IMR-90 (cell line): ENCODE results near the gene TAX1BP1. TPM values are rescaled to one million over a fixed set of nuclear protein-coding genes. Genes with fewer than 3 reads are reported as not detected.

ENCODE experiments used
- ATAC-seq: fragments of 200-7000 bp; cut with Tn5 transposase; 2 replicates; pipeline ENCODE4 v1.9.1; 2020; ENCODE audit warnings: low read depth, mild to moderate bottlenecking, moderate library complexity
- BruUV-seq: library from RNA; stranded (reverse); fragments of 400-500 nt; replicated peaks from 2 replicates; lab custom pipeline; 2021; lab: Mats Ljungman, UMichigan
- CTCF ChIA-PET: fragments of 300-600 bp; formaldehyde crosslinking; extraction: SDS; loops from one replicate; lab custom pipeline; 2021; ENCODE audit warnings: antibody characterized with exemption; lab: Yijun Ruan, JAX
- POLR2A ChIA-PET: fragments of 300-600 bp; sonication (Branson Sonifier 250); formaldehyde crosslinking; loops from one replicate; lab custom pipeline; 2022; ENCODE audit warnings: antibody characterized with exemption; ENCODE audit not compliant: unreplicated experiment; lab: Charles Lee
- DNase-seq: peaks from one replicate; pipeline ENCODE4 v3.0.0; 2013
- H2AFZ ChIP-seq: replicated peaks from 2 replicates; pipeline ENCODE3; 2013; ENCODE audit warnings: low read length, mild to moderate bottlenecking; ENCODE audit not compliant: poor library complexity
- H2AK5ac ChIP-seq: 2 replicates; pipeline ENCODE4 v1.6.1; 2013; ENCODE audit warnings: low read depth, low read length, inconsistent platforms
- H2AK9ac ChIP-seq: replicated peaks from 2 replicates; pipeline ENCODE3; 2013; ENCODE audit warnings: mild to moderate bottlenecking, low read depth, low read length, moderate library complexity; ENCODE audit not compliant: poor library complexity
- H2BK120ac ChIP-seq: 2 replicates; pipeline ENCODE4 v1.6.1; 2013; ENCODE audit warnings: low read depth, low read length, inconsistent platforms
- H2BK15ac ChIP-seq: 3 replicates; pipeline ENCODE4 v1.6.1; 2013; ENCODE audit warnings: low read depth, low read length, inconsistent platforms
- H2BK20ac ChIP-seq: 2 replicates; pipeline ENCODE4 v1.6.1; 2013; ENCODE audit warnings: low read depth, mild to moderate bottlenecking, inconsistent platforms, low read length, moderate library complexity
- H2BK5ac ChIP-seq: 2 replicates; pipeline ENCODE4 v1.6.1; 2013; ENCODE audit warnings: mild to moderate bottlenecking, low read depth, low read length, inconsistent platforms; ENCODE audit not compliant: poor library complexity, severe bottlenecking
- H3K14ac ChIP-seq: replicated peaks from 2 replicates; pipeline ENCODE4 v1.6.1; 2013; ENCODE audit warnings: low read depth, low read length, inconsistent platforms
- H3K18ac ChIP-seq: 2 replicates; pipeline ENCODE4 v1.6.1; 2013; ENCODE audit warnings: low read depth, low read length, control low read depth
- H3K23ac ChIP-seq: 2 replicates; pipeline ENCODE4 v1.6.1; 2013; ENCODE audit warnings: low read depth, low read length, inconsistent platforms
- H3K27ac ChIP-seq: 2 replicates; pipeline ENCODE4 v1.5.1; 2013; ENCODE audit warnings: mild to moderate bottlenecking, control low read depth, low read length; ENCODE audit not compliant: insufficient read depth
- H3K27me3 ChIP-seq: 2 replicates; pipeline ENCODE4 v1.6.1; 2013; ENCODE audit warnings: low read length; ENCODE audit not compliant: control insufficient read depth, insufficient read depth
- H3K36me3 ChIP-seq: 2 replicates; pipeline ENCODE4 v1.6.1; 2013; ENCODE audit warnings: low read length, mixed read lengths; ENCODE audit not compliant: control insufficient read depth, insufficient read depth
- H3K4ac ChIP-seq: 2 replicates; pipeline ENCODE4 v1.6.1; 2013; ENCODE audit warnings: low read depth, low read length, inconsistent platforms
- H3K4me1 ChIP-seq: 2 replicates; pipeline ENCODE4 v1.6.1; 2013; ENCODE audit warnings: low read length, mixed read lengths; ENCODE audit not compliant: control insufficient read depth, insufficient read depth
- H3K4me2 ChIP-seq: 2 replicates; pipeline ENCODE4 v1.6.1; 2013; ENCODE audit warnings: low read depth, mild to moderate bottlenecking, control low read depth, low read length, moderate library complexity
- H3K4me3 ChIP-seq: 2 replicates; pipeline ENCODE4 v1.5.1; 2013; ENCODE audit warnings: low read depth, mild to moderate bottlenecking, control low read depth, low read length, moderate library complexity; ENCODE audit not compliant: insufficient read depth
- H3K56ac ChIP-seq: 2 replicates; pipeline ENCODE4 v1.6.1; 2013; ENCODE audit warnings: low read length, inconsistent platforms; ENCODE audit not compliant: insufficient read depth; ENCODE audit errors: extremely low read depth
- H3K79me1 ChIP-seq, 2 experiments: 2 replicates each; pipeline ENCODE4 v1.6.1; 2013; ENCODE audit warnings: low read length in 2 of 2, inconsistent platforms in 1 of 2, low read depth in 1 of 2
- H3K9ac ChIP-seq: 2 replicates; pipeline ENCODE4 v1.6.1; 2013; ENCODE audit warnings: low read depth, low read length, control low read depth
- H3K9me1 ChIP-seq: 2 replicates; pipeline ENCODE4 v1.6.1; 2013; ENCODE audit warnings: low read length, inconsistent platforms; ENCODE audit not compliant: insufficient read depth
- H3K9me3 ChIP-seq: 2 replicates; pipeline ENCODE4 v1.6.1; 2013; ENCODE audit warnings: low read length; ENCODE audit not compliant: control insufficient read depth, insufficient read depth
- H4K20me1 ChIP-seq: 2 replicates; pipeline ENCODE4 v1.6.1; 2013; ENCODE audit warnings: low read length, inconsistent platforms; ENCODE audit not compliant: insufficient read depth
- H4K5ac ChIP-seq: 2 replicates; pipeline ENCODE4 v1.6.1; 2013; ENCODE audit warnings: mild to moderate bottlenecking, low read depth, low read length, control low read depth
- H4K8ac ChIP-seq, 2 experiments: 2 replicates each; pipeline ENCODE4 v1.6.1; 2013; ENCODE audit warnings: low read depth in 2 of 2, low read length in 2 of 2, control low read depth in 1 of 2, inconsistent platforms in 1 of 2
- H4K91ac ChIP-seq: 2 replicates; pipeline ENCODE4 v1.6.1; 2013; ENCODE audit warnings: low read depth, low read length, inconsistent platforms; ENCODE audit not compliant: insufficient read depth
- BHLHE40 ChIP-seq: fragments of 150-350 bp; IDR thresholded peaks from 2 replicates; pipeline ENCODE4 v1.6.1; 2016; ENCODE audit warnings: mild to moderate bottlenecking, low read depth, low read length
- CEBPB ChIP-seq: IDR thresholded peaks from 2 replicates; pipeline ENCODE4 v1.6.1; 2012; ENCODE audit warnings: low read depth, low read length, improper control_type of control experiment
- CHD1 ChIP-seq: IDR thresholded peaks from 2 replicates; pipeline ENCODE4 v1.6.1; 2012; ENCODE audit warnings: low read depth, low read length, improper control_type of control experiment
- CTCF ChIP-seq: conservative IDR thresholded peaks from 2 replicates; pipeline ENCODE4 v1.5.1; 2012; ENCODE audit warnings: mild to moderate bottlenecking, low read depth, low read length, improper control_type of control experiment
- ELK1 ChIP-seq: fragments of 150-350 bp; IDR thresholded peaks from 2 replicates; pipeline ENCODE4 v1.6.1; 2016; ENCODE audit warnings: low read depth, mild to moderate bottlenecking, low read length, moderate library complexity, borderline replicate concordance
- FOS ChIP-seq: fragments of 150-350 bp; IDR thresholded peaks from 2 replicates; pipeline ENCODE4 v1.6.1; 2016; ENCODE audit warnings: low read depth, low read length
- MAFK ChIP-seq: IDR thresholded peaks from 2 replicates; pipeline ENCODE4 v1.6.1; 2012; ENCODE audit warnings: low read depth, low read length, improper control_type of control experiment
- MAZ ChIP-seq: IDR thresholded peaks from 2 replicates; pipeline ENCODE4 v1.6.1; 2012; ENCODE audit warnings: low read depth, mild to moderate bottlenecking, low read length, improper control_type of control experiment, moderate library complexity, borderline replicate concordance
- MXI1 ChIP-seq: IDR thresholded peaks from 2 replicates; pipeline ENCODE4 v1.6.1; 2012; ENCODE audit warnings: low read depth, mild to moderate bottlenecking, low read length, moderate library complexity, borderline replicate concordance
- NFE2L2 ChIP-seq: fragments of 150-350 bp; IDR thresholded peaks from 2 replicates; pipeline ENCODE4 v1.6.1; 2016; ENCODE audit warnings: low read depth, mild to moderate bottlenecking, low read length
- POLR2A ChIP-seq: IDR thresholded peaks from 2 replicates; pipeline ENCODE4 v1.6.1; 2012; ENCODE audit warnings: mild to moderate bottlenecking, low read depth, low read length
- RAD21 ChIP-seq: IDR thresholded peaks from 2 replicates; pipeline ENCODE4 v1.6.1; 2012; ENCODE audit warnings: low read length, improper control_type of control experiment
- RCOR1 ChIP-seq: IDR thresholded peaks from 2 replicates; pipeline ENCODE4 v1.6.1; 2012; ENCODE audit warnings: mild to moderate bottlenecking, low read length, improper control_type of control experiment; ENCODE audit not compliant: insufficient replicate concordance
- RFX5 ChIP-seq: IDR thresholded peaks from 2 replicates; pipeline ENCODE4 v1.8.0; 2012; ENCODE audit warnings: low read depth, mild to moderate bottlenecking, low read length, moderate library complexity
- SMC3 ChIP-seq: fragments of 150-350 bp; IDR thresholded peaks from 2 replicates; pipeline ENCODE4 v1.6.1; 2016; ENCODE audit warnings: low read depth, mild to moderate bottlenecking, antibody characterized with exemption, low read length, moderate library complexity
- USF2 ChIP-seq: fragments of 150-350 bp; IDR thresholded peaks from 2 replicates; pipeline ENCODE4 v1.6.1; 2017; ENCODE audit warnings: mild to moderate bottlenecking, antibody characterized with exemption, low read length, low read depth
- WGBS, 2 experiments: methylation state at CpG; one replicate each; pipeline versions ENCODE4 v1.1.5 to v1.1.7; 2013; ENCODE audit warnings: missing lambda C conversion rate in 2 of 2; ENCODE audit not compliant: insufficient read length in 1 of 2; ENCODE audit errors: extremely low coverage in 2 of 2; 5-methylcytosine and 5-hydroxymethylcytosine counted together
- dilution Hi-C: fragments of 300-500 bp; cut with HindIII; formaldehyde crosslinking; loops from one replicate; pipeline ENCODE4 v1.14.3; 2018; ENCODE audit warnings: low sequenced_read_pairs; ENCODE audit not compliant: unreplicated experiment
- in situ Hi-C: fragments of 300-500 bp; cut with MboI; formaldehyde crosslinking; loops from 3 replicates; pipeline ENCODE4 v1.14.3; 2019; ENCODE audit warnings: low sequenced_read_pairs, inconsistent platforms, mixed read lengths
- intact Hi-C: fragments of 100-400 bp; cut with micrococcal nuclease; formaldehyde crosslinking; loops from 2 replicates; pipeline ENCODE4 v1.10.0; 2022
- polyA plus RNA-seq, 3 experiments: library from polyadenylated mRNA; depleted of rRNA; stranded (reverse); fragments of >200 nt; gene quantifications; 2 replicates each; pipeline ENCODE4 v1.2.3, GENCODE V29; 2012; ENCODE audit warnings: low replicate concordance in 1 of 3
- total RNA-seq: library from RNA; depleted of rRNA; stranded (reverse); fragments of >200 nt; gene quantifications from 2 replicates; pipeline ENCODE4 v1.2.3, GENCODE V29; 2012

TAX1BP1 gene
- total and polyA plus RNA-seq, 2 of the 4 experiments (the other 2 are of a cell fraction): 49.0 to 52.7 TPM

DNA sequence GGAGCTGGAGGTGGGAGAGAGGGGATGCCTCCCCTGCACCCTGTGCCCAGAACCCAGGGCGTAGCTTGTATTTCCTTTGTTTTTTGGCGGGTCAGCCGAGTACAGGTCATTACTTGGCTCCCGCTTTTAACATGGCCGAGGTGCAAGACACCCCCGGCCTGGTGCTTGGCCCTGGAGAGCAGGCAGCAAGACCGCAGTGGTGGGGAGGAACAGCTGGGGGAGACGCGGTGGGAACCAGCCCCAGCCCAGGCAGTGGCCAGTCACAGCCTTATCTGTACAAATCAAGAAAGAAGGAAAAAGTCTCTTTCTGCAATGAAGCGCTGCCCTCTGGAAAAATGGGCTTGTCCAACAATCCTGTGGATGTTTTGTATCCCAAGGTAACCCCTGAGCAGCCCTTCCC is 99.1 kb downstream of the TAX1BP1 start:
- TF ChIP-seq SMC3 (no peak), POLR2A (no peak), BHLHE40 (no peak), RFX5 (no peak), FOS (no peak), MAFK (no peak), CTCF (no peak), USF2 (no peak), CEBPB (no peak), RAD21 (no peak), MAZ (no peak), ELK1 (no peak), MXI1 (no peak), NFE2L2 (no peak), RCOR1 (no peak), CHD1 (no peak)
- Histone ChIP-seq H3K4me2 (no peak overlapping the region), H2BK20ac (no peak overlapping the region), H3K9ac (no peak overlapping the region), H3K56ac (no peak overlapping the region), H4K8ac (no peak overlapping the region), H3K79me1 (peaks cover 0 to 6% of the 10 kb centered on the region in 2 experiments; a peak in 1 of 4 replicates), H3K14ac (no peak overlapping the region), H2BK120ac (no peak overlapping the region), H3K18ac (no peak overlapping the region), H3K9me1 (peaks cover 17% of the 10 kb centered on the region), H2AK9ac (no peak overlapping the region), H3K4ac (no peak overlapping the region), H4K5ac (no peak overlapping the region), H4K20me1 (no peaks in the 10 kb centered on the region), H4K91ac (no peak overlapping the region), H3K27ac (no peak overlapping the region), H2AK5ac (no peak overlapping the region), H3K4me3 (no peak overlapping the region), H3K36me3 (peaks cover 25% of the 10 kb centered on the region), H3K4me1 (no peaks in the 10 kb centered on the region), H3K9me3 (no peaks in the 10 kb centered on the region), H2BK15ac (no peak overlapping the region), H3K23ac (no peak overlapping the region), H3K27me3 (no peaks in the 10 kb centered on the region), H2BK5ac (no peak overlapping the region), H2AFZ (no peak overlapping the region)
- BruUV-seq: no TSS peak
- ChIA-PET CTCF (no interaction called here), POLR2A (no interaction called here)
- WGBS, 2 experiments: 85% methylated on average over 7 of the region's 10 CpGs; no CpG with 5 or more reads in 1 of the 2 experiments
- dilution Hi-C loops (no loop called here), intact Hi-C loops (no loop called here), in situ Hi-C loops (no loop called here)
- ATAC-seq (no peak), DNase-seq (no peak)
